Dermis microvascular lymphatic vessel endothelial cell (primary cell): ENCODE data around the gene AGPS. TPM values are rescaled to one million over a fixed set of nuclear protein-coding genes. Genes with fewer than 3 reads are reported as not detected.

ENCODE experiments used
- DNase-seq, 2 donors: peaks; one replicate each; pipeline versions ENCODE4 v3.0.0 to v3.0.0-alpha.2; 2010; ENCODE audit warnings: low read depth in 2 of 2
- total RNA-seq: library from RNA; depleted of rRNA; stranded (reverse); fragments of >200 nt; gene quantifications from 2 replicates; pipeline ENCODE4 v1.2.1, GENCODE V29; 2014

AGPS gene
- total RNA-seq, 1 donor from 2014 or later, result 43.0 TPM

DNA sequence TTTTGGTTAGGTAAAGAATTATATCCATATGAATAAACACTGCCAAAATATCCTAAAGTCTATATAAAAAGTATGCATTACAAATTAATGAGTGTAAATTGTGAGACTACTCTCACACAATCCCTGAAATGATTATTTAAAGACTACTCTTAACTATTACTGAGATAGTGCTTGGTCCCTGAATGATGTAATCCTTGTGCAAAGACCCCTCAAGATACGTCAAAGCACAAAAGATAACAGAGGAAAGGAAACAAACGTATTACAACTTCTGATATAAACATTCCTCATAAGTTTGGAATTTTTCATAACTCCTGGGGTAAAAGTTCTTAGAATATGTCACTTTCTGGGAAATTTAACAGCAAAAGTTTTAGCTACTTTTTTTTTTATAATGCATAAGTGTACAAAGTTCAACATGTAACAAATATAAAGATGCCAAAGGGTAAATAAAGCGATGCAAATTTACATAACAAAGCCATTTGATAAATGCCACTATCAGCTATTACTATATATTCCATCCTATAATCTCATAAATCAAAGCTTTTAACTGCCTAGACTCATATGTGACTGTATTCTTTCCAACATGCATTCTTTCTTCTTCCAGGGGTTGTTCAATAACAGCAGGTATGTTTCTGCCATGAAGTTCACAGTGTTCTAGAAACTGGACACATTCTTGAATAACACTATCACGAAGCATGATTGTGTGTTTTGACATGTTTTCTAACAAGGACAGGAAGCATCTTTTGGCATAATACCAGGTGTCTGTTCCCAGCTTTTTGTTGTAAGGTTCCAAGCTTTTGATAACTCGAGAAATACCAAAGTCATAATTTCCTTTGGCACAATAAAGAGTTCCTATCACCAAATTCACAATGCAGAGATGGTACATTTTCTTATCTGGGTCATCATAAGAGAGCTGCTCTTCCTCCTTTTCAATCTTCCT lies 158.0 kb downstream of the AGPS start:
- DNase-seq, result peak; percentile 32 to 74

DNA sequence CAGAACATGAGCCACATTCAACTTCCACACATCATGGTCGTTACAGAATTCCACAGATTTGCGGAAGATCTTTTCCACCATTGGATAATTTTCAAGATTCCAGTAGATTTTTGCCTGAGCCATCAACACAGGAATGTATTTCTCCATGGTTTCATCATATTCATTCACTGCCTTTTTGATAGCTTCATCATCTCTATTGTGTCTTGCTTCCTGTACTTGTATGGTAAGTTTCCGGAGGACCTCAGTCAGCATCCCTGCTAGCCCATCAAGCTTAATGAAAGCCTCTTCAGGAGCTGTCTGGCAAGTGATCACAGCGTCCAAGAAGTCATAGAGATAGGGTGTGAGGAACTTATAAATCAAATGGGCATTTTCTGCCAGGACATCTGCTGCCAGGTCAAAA lies 158.8 kb downstream of the AGPS start:
- peak; percentile 66 to 77 for DNase-seq

DNA sequence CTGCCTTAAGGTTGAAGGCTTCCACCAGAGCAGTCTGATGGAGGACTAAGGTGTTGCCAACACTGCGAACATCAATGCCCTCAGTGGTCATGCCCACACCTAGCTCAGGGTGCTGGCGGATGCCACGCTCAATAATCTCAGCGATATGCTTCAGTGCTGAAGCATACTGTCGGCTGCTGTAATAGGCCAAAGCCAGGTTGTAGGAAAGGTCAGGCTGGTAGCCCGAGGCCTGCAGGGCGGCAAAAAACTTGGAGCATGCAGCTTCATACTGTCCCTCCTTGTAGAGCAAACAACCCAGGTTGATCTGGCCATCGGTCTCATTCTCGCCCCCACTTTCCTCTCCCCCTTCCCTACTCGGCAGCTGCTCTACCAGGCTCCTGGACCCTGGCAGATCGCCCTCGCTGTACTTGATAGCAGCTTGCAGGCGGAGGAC lies 159.4 kb downstream of the AGPS start:
- peak in 1 of 2 donors; percentile 32 for DNase-seq

DNA sequence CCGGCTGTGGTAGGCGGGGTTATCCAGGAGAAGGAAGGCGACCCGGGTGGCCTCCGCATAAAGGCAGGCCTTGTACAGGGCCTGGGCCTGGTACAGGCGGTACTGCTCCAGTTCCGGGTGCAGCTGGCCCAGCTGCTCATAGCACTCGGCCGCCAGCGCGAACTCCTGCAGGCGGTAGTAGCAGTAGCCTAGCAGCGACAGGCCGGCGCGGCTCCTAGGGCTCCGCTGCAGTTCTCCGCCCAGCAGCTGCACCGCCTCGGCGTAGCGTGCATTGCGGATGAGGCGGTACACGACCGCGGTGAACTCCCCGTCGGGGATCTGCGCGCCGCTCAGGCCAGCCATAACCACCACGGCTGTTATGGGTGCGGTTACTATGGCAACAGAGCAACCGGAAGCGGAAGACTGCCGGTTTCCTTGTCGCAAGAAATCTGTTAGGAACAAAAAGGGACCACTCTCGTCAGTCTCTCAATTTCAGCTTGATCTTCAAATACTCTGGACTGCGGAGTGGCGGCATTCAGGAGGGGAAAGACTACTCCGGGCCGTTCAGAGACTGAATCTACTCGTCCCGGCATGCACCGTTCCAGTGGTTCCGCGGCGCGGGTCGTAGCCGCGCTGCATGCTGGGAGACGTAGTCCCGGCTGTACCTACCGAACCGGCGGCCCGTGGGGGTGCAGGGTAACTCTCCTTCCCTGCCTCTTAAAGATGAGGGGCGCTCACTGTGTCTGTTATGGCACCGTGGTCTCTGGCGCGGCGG lies 160.0 kb downstream of the AGPS start:
- DNase-seq, result peak; percentile 83 to 89

DNA sequence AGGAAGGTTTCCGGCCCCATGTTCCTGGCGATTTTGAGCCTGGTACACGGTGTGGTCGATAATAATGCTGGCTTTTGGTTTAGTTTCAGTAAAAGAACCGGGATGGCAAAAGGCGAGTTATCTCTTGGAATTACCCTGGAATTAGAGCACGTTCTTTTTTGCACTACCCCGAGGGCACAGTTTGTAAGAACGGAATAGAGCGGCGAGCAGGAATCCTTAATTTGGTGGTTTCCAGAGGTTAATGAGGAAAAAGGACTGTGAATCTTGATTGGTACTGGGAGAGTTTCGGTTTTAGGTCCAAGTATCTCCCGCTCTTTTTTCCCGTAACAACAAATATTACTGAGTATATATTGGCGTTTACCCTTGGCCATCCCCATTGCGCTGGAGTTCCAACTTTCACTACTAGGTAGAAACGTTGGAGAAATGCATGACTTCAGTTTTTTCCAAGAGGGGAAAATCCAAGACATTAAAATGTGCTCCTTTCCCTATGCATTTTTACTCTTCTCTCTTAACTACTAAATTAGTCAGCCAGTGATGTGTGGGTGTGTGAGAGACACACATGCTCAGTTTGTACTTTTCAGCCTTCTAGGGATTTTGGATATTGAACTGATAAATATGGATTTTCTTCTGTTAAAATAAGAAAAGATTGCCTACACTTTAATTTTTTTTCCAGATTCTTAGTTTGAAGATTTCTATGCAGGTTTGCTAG lies 160.8 kb downstream of the AGPS start:
- no peak for DNase-seq

DNA sequence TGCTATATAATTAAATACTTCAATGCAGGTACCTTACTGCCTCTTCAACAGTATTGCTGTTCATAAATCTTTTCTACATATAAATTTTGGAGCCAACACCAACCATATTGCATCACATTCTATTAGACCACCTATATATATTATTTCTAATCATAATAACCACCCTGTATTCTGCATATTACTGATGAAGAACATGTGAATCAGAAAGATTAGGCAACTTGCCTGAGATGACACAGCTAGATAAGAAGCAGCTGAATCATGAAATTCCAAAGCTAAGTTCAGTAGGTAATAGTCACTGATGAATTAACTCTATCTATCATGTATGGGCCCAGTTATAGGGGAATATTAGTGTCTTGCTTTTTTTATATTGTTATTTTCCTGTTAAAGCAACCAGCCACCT lies 161.8 kb downstream of the AGPS start:
- no peak for DNase-seq

DNA sequence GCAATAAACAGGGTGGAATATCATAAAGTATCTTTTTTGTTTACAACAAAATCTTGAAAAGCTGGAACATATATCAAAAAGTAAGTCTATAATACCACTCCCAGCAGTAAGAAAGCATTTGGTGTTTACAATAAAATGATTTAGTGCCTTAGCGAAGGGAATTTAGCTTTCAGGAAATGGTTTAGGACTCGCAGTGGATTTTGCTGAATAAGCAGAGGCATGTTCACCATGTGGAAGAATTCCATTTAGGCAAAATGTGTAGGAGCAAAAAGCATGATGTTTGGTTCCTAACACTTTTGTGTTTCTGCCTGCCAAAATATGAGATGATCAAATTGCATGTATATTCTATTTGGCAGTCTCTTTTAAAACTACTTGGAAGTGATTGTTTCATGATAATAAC lies 163.6 kb downstream of the AGPS start:
- no peak for DNase-seq

DNA sequence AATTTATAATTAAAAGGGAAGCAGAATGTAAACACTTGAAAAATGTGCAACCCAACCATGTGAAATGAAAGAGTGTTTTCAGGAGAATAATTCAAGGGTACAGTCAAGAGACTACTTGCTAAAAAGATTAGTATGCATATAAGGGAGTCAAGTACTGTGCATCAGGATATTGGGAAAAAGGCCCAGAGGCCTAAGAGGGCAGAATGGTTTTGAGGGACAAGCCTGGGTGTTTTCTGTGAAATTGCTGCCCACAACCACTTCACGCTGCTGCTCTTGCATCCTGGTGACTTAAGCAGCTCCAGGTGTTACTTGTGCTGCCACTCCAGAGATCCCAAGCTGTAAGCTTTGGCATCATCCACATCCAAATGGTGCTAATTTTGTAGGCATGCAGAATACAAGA lies 165.2 kb downstream of the AGPS start:
- DNase-seq, result no peak

DNA sequence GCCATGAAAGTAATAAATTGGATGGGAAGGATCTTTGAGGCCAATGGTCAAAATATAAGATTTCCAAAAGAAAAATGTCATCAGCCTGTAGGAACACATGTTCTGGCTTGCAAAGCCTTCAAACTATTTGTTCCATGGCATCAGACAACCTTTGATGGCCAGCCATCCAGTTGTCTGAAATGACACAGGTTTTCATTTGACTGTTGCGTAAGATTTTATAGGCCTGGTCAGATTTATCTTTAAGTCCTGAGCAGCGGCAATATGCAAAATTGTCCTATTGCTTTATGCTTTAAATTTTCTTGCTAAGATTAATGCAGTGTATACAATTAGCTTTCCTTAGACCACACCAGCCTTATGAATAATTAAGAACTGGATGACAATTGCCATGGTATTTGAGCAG lies 167.1 kb downstream of the AGPS start:
- no peak for DNase-seq

DNA sequence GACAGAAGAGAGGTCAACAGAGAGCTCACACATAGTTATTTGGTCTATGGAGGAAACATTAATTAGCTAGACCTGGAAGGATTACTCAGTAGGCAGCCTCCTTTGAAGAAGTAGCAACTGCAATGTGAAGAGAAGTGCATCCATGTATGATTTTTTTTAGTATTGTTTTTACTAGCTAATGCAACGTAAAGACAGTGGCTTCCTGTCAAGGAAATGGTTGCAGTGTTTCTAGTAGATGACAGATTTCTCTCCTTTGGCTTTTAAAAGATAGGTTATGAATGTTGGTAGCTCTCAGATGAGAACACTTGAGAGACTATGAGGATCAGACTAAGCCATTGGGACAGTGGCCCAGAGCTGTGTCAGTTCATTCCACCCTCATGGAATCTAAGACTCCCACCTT lies 175.8 kb downstream of the AGPS start:
- DNase-seq, result no peak

DNA sequence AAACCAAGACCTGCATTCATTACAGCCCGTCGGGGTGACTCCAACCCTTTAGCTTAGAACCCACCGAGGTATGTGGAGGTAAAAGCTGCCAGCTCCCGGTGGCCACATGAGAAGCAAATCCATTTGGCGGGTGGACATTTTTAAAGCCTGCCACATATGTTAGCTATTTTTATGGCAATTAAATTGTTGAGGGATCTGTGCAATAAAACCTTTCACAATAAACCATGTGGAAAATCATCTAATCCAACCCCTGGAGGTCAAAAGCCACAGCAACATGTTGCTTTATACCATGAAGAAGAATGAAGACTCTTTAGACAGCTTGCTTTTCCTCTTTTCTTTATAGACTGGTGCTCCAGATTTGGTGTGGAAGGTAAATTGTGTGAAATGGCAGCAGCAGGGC lies 176.3 kb downstream of the AGPS start:
- DNase-seq, result no peak

DNA sequence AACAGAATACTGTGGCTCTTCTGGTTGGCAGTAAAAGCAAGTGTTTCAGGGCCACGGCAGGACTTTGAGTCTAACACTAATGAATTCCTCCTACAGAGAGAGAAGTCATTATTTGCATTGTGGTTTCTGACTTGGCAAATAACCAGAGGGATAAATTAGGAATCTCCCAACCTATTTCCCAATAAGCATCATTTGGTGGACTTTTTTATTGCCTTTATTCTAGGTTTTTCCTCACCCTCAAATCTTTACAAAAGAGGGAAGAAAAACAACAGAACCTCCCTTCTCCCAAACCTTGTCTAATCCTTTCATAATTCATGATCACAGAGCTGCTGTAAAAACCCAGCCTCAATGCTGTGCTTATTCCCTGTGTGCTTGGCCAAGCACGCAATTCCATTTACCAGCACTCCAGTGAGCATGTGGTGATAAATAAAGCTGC lies 179.7 kb downstream of the AGPS start:
- no peak for DNase-seq

DNA sequence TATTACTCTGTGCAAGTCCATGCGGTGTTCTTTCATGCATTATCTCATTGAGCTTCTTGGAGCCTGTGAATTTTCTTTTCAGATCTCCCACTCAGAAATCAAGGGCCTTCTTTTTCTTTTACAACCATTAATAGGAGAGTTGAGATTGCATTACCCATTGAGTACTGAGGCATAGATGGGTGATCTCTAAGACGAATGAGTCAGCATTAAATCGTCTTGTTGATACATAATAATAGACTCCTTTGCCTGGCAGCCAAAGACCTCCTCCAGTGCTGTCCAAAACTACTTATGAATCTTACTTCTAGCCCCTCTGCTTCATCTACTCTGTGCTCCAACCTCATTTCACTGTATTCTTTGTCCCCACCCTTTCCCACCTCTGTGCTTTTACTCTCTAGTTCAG lies 180.5 kb downstream of the AGPS start:
- DNase-seq, result no peak

DNA sequence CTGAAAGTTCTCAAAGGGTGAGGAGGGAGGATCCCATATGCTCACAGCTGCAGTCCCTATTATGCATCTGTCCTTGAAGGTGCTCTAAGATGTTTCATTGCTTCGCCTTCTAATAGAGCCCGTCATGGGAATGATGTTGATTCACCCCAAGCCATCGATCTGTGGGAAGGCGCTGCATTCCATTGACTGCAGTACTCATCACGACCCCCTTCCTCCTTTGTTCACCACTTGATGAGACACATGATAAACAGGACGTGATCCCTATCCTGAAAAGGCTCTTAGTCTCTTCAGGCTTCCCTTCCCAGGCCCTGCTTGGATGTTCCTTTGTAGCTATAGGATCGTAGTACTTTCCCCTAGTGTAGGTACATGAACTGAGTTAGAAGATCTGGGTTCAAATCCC lies 181.8 kb downstream of the AGPS start:
- no peak for DNase-seq

DNA sequence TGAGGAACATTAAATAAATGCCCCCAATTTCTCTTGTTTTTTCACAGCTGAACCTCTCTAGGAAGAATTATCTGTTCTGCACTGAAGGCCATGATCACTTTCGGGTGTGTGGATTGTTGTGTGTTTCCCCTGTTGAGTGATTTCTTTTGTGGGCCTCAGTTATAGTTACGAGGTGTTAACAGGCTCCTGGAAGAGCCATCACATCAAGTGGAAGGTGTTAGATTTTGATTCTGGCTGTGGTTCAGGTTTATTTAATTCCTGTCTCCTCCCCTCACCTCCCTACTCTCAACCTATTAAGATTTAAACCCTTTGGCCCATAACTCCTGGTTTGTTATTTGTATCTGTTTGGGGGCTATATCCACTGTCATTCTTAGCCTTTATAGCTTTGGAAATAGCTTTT lies 182.8 kb downstream of the AGPS start:
- no peak for DNase-seq

DNA sequence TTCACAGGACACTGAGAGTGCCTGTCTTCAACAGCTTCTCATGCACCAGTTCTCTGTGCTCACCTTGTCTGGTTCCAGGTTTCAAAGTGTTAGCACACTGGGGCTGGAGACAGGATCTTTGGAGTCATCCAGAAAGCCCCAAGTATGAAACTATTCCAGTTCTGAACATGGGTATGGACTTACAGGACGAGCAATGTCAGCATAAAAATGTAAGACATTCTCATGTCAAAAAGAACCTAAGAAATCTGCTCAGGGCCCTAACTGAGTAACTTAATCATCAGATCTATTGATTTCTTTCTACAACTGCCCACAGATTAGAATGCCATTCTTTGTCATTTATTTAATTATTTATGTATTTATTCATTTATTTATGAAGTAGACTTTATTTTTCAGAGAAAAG lies 184.5 kb downstream of the AGPS start:
- no peak for DNase-seq

DNA sequence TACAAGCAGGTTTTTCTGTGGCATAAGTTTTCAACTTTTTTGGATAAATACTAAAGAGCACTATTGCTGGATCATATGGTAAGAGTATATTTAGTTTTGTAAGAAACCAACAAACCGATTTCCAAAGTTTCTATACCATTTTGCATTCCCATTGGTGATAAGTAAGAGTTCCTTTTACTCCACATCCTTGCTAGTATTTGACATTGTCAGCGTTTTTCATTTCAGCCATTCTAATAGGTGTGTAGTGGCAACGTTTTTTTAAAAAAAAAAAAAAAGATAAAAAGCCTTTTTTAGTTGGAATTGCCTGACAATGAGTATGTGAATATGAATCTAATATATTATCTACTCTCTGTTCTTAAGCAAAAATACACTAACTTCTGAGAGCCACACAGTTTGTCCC lies 185.9 kb downstream of the AGPS start:
- no peak for DNase-seq

DNA sequence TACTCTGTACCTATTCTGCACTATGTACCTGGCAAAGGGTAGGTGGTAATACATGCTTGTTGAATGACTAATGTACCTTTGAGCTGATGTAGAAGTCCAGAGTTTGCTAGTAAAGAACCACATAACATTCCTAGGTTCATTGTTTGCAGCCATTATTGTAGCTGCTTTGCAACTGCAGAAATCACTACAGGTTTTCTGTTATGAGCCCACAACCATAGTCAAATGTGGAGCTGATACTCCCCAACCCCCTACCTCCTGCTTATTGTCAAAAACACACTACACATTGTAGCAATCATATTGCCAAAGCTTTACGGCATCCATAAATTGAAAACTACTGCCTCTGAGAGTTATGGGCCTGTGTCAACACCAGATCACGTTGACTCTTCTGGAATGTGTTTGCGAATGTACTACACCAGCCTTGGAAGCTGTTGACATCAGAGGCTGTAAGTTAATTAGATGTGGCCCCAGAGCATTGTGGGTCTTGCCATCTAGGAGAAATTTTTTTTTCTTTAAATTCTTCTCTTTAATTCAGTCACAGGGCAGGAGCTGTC lies 187.0 kb downstream of the AGPS start:
- no peak for DNase-seq

DNA sequence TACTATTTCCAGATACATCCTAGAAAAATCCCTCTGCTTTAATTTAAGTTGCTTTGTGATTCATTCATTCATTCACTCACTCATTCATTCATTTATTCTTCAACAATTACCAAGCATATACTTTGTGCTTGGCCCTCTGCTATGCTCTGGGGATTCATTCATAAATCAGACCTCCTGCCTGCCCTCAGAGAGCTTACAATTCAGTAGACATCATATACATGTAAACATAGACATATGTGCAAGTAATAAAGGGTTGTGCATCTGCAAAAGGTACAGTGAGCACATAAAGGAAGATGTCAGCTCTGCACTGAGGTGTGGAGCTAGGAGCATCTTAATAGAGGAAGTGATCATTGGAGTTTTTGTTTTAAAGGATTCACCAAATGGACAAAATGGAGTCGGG lies 189.4 kb downstream of the AGPS start:
- no peak for DNase-seq

DNA sequence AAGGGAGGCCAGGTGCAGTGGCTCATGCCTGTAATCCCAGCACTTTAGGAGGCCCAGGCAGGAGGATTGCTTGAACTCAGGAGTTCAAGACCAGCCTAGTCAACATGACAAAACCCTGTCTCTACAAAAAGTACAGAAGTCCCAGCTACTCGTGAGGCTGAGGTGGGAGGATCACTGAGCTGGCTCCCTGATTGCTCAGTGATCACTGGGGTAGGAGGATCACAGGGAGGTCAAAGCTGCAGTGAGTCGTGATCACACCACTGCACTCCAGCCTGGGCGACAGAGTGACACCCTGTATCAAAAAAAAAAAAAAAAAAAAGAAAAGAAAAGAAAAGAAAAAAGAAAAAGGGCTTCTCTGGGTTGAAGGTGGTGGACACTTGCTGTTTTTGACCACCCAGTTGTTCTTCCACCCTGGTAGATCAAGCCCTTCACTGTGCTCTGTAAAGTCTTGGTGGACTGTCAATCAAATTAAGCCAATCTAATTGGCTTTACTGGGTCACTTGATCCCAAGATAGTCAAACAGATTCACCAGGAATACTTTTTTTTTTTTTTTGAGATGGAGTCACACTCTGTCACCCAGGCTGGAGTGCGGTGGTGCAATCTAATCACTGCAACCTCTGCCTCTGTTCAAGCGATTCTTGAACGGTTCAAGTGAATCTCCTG lies 191.6 kb downstream of the AGPS start:
- no peak for DNase-seq

DNA sequence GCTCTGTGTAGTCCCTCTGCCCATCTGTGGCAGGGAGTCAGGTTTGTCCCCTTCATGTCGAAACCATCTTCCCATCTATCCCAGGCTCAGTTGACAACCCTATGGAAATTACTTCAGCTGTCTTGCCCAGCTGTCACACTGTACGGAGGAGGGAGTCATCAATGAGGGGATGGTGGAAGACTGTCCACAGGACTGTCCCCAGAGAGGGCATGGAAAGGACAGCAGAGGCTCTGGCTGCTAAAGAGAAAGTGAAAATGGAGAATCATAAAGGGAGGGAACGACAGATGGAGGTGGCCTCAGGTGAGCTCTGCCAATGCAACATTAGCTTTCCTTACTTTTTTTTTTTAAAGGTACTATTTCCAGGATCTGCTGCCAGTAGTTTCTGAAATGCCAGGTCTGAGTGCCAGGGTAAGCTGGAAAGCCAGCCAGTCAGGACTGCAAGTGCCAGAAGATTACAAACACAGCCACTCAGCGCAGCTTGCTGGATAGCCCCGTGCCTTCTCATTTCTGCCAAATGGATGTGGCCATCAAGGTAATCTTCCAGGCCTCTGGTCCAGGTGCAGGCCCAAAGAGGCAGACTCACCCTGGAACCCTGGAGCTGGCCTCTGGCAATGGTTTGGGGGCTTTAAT lies 192.8 kb downstream of the AGPS start:
- no peak for DNase-seq
